Neural cell (in vitro differentiated cells): ENCODE data around the gene TMEM232. TPM values are rescaled to one million over a fixed set of nuclear protein-coding genes. Genes with fewer than 3 reads are reported as not detected.

Experiments used
- H2AFZ ChIP-seq: fragments of 200-600, 300-800 bp; sonication (generic), shearing (Covaris generic); 2 replicates; pipeline ENCODE4 v1.6.0; 2014; ENCODE audit warnings: low read depth, mild to moderate bottlenecking, antibody characterized with exemption, low read length, moderate library complexity
- H3F3A ChIP-seq: fragments of 200-600 bp; shearing (Covaris generic); 2 replicates; pipeline ENCODE4 v1.6.1; 2016; ENCODE audit warnings: mild to moderate bottlenecking, moderate library complexity, mixed read lengths, antibody characterized with exemption, low read length; ENCODE audit not compliant: insufficient read depth, poor library complexity, severe bottlenecking
- H3K27ac ChIP-seq: fragments of 200-600, 300-800 bp; sonication (generic), shearing (Covaris generic); 2 replicates; pipeline ENCODE4 v1.5.1; 2014; ENCODE audit warnings: mild to moderate bottlenecking, low read length, moderate library complexity
- H3K27me3 ChIP-seq: fragments of 300-800, 200-600 bp; sonication (generic), shearing (Covaris generic); 2 replicates; pipeline ENCODE4 v1.6.0; 2014; ENCODE audit warnings: mild to moderate bottlenecking, low read depth, low read length, moderate library complexity; ENCODE audit not compliant: insufficient read depth
- H3K36me3 ChIP-seq: fragments of 300-800, 200-600 bp; sonication (generic), shearing (Covaris generic); 2 replicates; pipeline ENCODE4 v1.5.1; 2014; ENCODE audit warnings: mild to moderate bottlenecking, antibody characterized with exemption, low read length, moderate library complexity; ENCODE audit not compliant: insufficient read depth
- H3K4me2 ChIP-seq: fragments of 300-800, 200-600 bp; sonication (generic), shearing (Covaris generic); 2 replicates; pipeline ENCODE4 v1.6.0; 2014; ENCODE audit warnings: mild to moderate bottlenecking, low read length
- H3K4me3 ChIP-seq: fragments of 300-800, 200-600 bp; sonication (generic), shearing (Covaris generic); 2 replicates; pipeline ENCODE4 v1.5.1; 2014; ENCODE audit warnings: mild to moderate bottlenecking, low read length, moderate library complexity
- H3K79me2 ChIP-seq: fragments of 200-600 bp; shearing (Covaris generic); replicated peaks from 2 replicates; pipeline ENCODE4 v1.6.0; 2014; ENCODE audit warnings: mild to moderate bottlenecking, low read length, moderate library complexity; ENCODE audit not compliant: insufficient read depth
- H3K9ac ChIP-seq: fragments of 300-800, 200-600 bp; sonication (generic), shearing (Covaris generic); 2 replicates; pipeline ENCODE4 v1.6.1; 2016; ENCODE audit warnings: mild to moderate bottlenecking, low read length, mixed read lengths
- H3K9me2 ChIP-seq: fragments of 200-600 bp; shearing (Covaris generic); 2 replicates; pipeline ENCODE4 v1.6.1; 2016; ENCODE audit warnings: mild to moderate bottlenecking, low read length, mixed read lengths; ENCODE audit not compliant: insufficient read depth
- H3K9me3 ChIP-seq: fragments of 200-600, 300-800 bp; sonication (generic), shearing (Covaris generic); 2 replicates; pipeline ENCODE4 v1.6.1; 2016; ENCODE audit warnings: mild to moderate bottlenecking, mixed run types, low read length, moderate library complexity, mixed read lengths
- H4K20me1 ChIP-seq: fragments of 200-600 bp; shearing (Covaris generic); 2 replicates; pipeline ENCODE4 v1.6.1; 2016; ENCODE audit warnings: mild to moderate bottlenecking, mixed run types; ENCODE audit not compliant: insufficient read depth
- CTCF ChIP-seq: fragments of 450-650 bp; IDR thresholded peaks from 2 replicates; pipeline ENCODE4 v1.5.1; 2014; ENCODE audit warnings: antibody characterized with exemption, mild to moderate bottlenecking, moderate library complexity; ENCODE audit not compliant: poor library complexity, severe bottlenecking
- EP300 ChIP-seq: fragments of 450-650 bp; conservative IDR thresholded peaks from 2 replicates; pipeline ENCODE4 v1.6.1; 2014; ENCODE audit warnings: antibody characterized with exemption, mild to moderate bottlenecking, moderate library complexity; ENCODE audit not compliant: poor library complexity, severe bottlenecking
- EZH2 ChIP-seq: fragments of 200-600, 300-800 bp; shearing (Covaris generic), sonication (generic); IDR thresholded peaks from 2 replicates; pipeline ENCODE4 v1.6.1; 2014; ENCODE audit warnings: antibody characterized with exemption, low read length, borderline replicate concordance, mild to moderate bottlenecking; ENCODE audit not compliant: insufficient read depth, poor library complexity, severe bottlenecking
- RAD21 ChIP-seq: fragments of 450-650 bp; conservative IDR thresholded peaks from 2 replicates; pipeline ENCODE4 v1.6.1; 2014; ENCODE audit warnings: antibody characterized with exemption, mild to moderate bottlenecking, moderate library complexity
- REST ChIP-seq: IDR thresholded peaks from 2 replicates; pipeline ENCODE4 v1.6.1; 2012; ENCODE audit warnings: borderline replicate concordance
- SMC3 ChIP-seq: fragments of 450-650 bp; conservative IDR thresholded peaks from 2 replicates; pipeline ENCODE4 v1.6.1; 2014; ENCODE audit warnings: antibody characterized with exemption, mild to moderate bottlenecking, moderate library complexity; ENCODE audit not compliant: poor library complexity
- polyA plus RNA-seq: library from polyadenylated mRNA; depleted of rRNA; stranded (reverse); fragments of >200 nt; gene quantifications from 2 replicates; pipeline ENCODE4 v1.2.3, GENCODE V29; 2014

The TMEM232 gene
- polyA plus RNA-seq, 1 donor from 2014 or later = 7.4 TPM

GRCh38 chr5:110727025-110727314 lies 499 bp upstream of the TMEM232 start:
- H4K20me1 ChIP-seq = no peaks in the 10 kb centered on the region
- H3K36me3 ChIP-seq = no peaks in the 10 kb centered on the region
- no peaks in the 10 kb centered on the region for H3K9me2 ChIP-seq
- H3K27ac ChIP-seq = no peak overlapping the region
- no peaks in the 10 kb centered on the region for H3F3A ChIP-seq
- H2AFZ ChIP-seq = peak overlapping the region; percentile 62
- no peak for TF ChIP-seq REST
- H3K9ac ChIP-seq = peak overlapping the region; percentile 43
- H3K9me3 ChIP-seq = no peaks in the 10 kb centered on the region
- H3K27me3 ChIP-seq = no peaks in the 10 kb centered on the region
- peak overlapping the region; percentile 62 for H3K4me3 ChIP-seq
- no peaks in the 10 kb centered on the region for H3K79me2 ChIP-seq
- no peak overlapping the region for H3K4me2 ChIP-seq

DNA sequence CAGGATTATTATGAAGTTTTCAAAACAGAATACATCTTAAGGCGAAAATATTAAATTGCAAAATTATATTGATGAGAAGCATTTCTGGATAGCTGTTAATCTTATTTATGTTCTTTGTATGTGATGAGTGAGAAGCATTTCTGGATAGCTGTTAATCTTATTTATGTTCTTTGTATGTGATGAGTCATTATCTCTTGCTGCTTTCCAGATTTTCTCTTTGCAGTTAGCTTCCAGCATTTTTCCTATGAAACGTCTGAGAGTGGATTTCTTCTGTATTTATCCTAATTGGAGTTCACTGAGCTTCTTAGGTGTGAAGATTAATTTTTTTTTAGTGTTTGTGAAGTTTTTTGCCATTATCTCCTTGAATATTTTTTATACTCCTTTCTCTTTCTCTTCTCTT lies 8.2 kb downstream of the TMEM232 start:
- Histone ChIP-seq H2AFZ (no peak overlapping the region), H3K36me3 (no peaks in the 10 kb centered on the region), H3K4me3 (no peak overlapping the region), H3K79me2 (no peaks in the 10 kb centered on the region), H3K27ac (no peak overlapping the region), H3K9ac (no peak overlapping the region), H4K20me1 (no peaks in the 10 kb centered on the region), H3K9me2 (no peaks in the 10 kb centered on the region), H3F3A (no peaks in the 10 kb centered on the region), H3K27me3 (no peaks in the 10 kb centered on the region), H3K4me2 (no peak overlapping the region), H3K9me3 (no peaks in the 10 kb centered on the region)
- TF ChIP-seq SMC3 (no peak), CTCF (no peak), REST (no peak), EZH2 (no peak), RAD21 (no peak), EP300 (no peak)
